Urothelium cell line (cell line): Measurements from ENCODE around the gene TPSG1.
"Not testable (repeated sequence)": the region's sequence is repeated elsewhere in the genome, so short reads cannot be mapped to it uniquely, and the experiment has no call there.

Source experiments
- DNase-seq: peaks from one replicate; pipeline ENCODE4 v3.0.0; 2011; ENCODE audit warnings: low spot score, mixed read lengths
- FAIRE-seq: peaks from 2 replicates; lab custom pipeline; 2011; peaks lifted over from hg19 to GRCh38; lab: Jason Lieb, UNC

Gene TPSG1

GRCh38 chr16:1198671-1199346 lies 26.3 kb downstream of the TPSG1 start:
- FAIRE-seq (peak; percentile 72), DNase-seq (peak; percentile 45)

GRCh38 chr16:1198194-1198593 lies 26.9 kb downstream of the TPSG1 start:
- FAIRE-seq (no peak), DNase-seq (no peak)

DNA sequence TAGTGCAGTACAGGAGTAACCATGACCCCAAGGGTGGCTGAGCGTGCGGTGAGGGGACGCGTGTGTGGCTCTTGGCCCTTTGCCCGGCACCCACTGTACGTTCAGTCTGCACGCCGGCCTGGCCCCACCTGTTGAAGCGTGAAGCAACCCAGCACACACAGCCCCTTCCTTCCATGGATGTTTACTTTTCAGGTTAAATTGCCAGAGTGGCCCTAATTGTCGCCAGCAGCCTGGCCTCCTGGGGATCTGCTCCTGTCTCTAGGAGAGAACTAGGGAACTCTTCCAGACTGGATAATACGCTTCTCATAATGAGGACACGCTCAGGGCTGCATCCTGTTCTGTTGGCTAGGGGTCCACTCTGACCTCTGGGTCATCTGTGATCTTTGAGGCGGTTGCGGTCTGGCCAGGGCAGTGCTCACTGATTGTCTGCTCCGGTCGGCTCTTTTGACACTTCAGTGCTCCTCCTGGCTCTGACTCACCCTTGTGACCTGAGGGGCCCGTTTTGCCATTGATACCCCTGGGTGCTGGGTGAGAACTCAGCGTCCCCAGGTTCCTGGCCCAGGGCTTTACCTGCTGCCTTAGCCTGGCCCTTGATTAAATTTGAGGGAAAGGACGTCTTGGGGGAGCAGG lies 27.7 kb downstream of the TPSG1 start:
- DNase-seq (no peak), FAIRE-seq (peak; percentile 35)

- no peak for FAIRE-seq
- DNase-seq = no peak
These were observed 28.6 kb downstream of the TPSG1 start for GRCh38 chr16:1196494-1196893.

DNA sequence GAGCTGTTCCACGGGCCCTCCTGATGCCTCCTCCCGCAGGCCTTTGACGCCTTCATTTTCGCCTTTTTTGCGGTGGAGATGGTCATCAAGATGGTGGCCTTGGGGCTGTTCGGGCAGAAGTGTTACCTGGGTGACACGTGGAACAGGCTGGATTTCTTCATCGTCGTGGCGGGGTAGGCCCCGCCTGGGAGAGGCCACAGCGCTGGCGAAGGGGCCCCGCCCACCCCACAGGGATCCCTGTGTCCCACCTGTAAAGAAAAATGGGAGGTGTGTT lies 29.7 kb downstream of the TPSG1 start:
- DNase-seq = no peak
- FAIRE-seq = no peak

GRCh38 chr16:1194665-1195392 lies 30.2 kb downstream of the TPSG1 start:
- peak; percentile 66 for FAIRE-seq
- DNase-seq = peak; percentile 52

- DNase-seq (no peak), FAIRE-seq (no peak)
These were observed 31.1 kb downstream of the TPSG1 start for GRCh38 chr16:1193825-1194581.

GRCh38 chr16:1193143-1193824 lies 31.8 kb downstream of the TPSG1 start:
- no peak for FAIRE-seq

GRCh38 chr16:1192384-1193073 lies 32.5 kb downstream of the TPSG1 start:
- FAIRE-seq (no peak), DNase-seq (no peak)

More at GRCh38 chr16:1193143-1193824, 31.8 kb downstream of the TPSG1 start:
- DNase-seq = no peak

DNA sequence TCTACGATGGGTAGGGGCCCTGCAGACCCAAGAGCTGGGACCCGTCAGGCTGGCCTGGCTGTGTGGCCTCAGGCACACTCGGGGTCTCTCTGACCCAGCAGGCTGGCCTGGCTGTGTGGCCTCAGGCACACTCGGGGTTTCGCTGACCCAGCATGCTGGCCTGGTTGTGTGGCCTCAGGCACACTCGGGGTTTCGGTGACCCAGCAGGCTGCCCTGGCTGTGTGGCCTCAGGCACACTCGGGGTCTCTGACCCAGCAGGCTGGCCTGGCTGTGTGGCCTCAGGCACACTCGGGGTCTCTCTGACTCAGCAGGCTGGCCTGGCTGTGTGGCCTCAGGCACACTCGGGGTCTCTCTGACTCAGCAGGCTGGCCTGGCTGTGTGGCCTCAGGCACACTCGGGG lies 34.3 kb downstream of the TPSG1 start:
- FAIRE-seq, DNase-seq: not testable (repeated sequence)

GRCh38 chr16:1189455-1189854 lies 35.6 kb downstream of the TPSG1 start:
- FAIRE-seq = no peak

DNA sequence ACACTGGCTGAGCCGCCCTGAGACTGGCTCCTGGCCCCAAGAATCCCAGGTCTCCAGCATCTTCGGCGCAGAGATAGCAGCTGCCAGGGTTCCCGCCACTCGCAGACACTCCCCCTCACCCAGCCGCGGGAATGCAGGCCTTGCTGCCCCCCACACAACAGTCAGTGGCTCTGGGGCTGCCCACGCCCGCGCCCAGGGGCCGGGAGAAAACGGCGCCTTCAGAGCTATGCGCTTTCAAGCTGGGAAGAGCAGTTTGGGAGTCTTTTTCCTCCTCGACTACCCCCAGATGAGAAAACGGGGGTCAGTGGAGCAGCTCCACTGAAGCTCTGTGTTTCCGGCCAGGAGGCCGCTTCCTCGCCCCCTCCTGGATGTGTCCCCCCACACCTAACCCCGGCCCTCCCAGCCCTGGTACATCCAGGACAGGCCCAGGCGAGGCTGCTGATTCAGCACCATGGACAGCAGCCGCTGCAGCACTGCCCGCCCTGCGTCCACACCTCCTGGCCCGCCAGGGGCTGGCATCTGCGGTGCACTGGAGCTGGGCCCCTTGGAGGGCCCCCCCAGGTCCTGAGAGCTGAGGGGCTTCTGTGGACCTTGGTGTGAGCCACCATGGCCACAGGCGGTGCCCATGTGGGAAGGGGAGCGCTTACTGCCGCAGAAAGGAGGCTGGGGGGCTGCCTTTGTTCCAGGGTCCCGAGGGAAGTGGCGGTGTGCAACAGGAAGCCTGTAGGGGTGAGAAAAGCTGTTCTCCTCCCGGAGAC lies 36.5 kb downstream of the TPSG1 start:
- FAIRE-seq (no peak), DNase-seq (peak; percentile 79)

More at GRCh38 chr16:1189455-1189854, 35.6 kb downstream of the TPSG1 start:
- no peak for DNase-seq

GRCh38 chr16:1185460-1186207 lies 39.4 kb downstream of the TPSG1 start:
- peak; percentile 93 for FAIRE-seq
- DNase-seq = not testable (repeated sequence)

GRCh38 chr16:1184980-1185379 lies 40.1 kb downstream of the TPSG1 start:
- no peak for FAIRE-seq

GRCh38 chr16:1184156-1184868 lies 40.8 kb downstream of the TPSG1 start:
- DNase-seq (no peak), FAIRE-seq (peak; percentile 44)

More at GRCh38 chr16:1184980-1185379, 40.1 kb downstream of the TPSG1 start:
- DNase-seq = no peak

DNA sequence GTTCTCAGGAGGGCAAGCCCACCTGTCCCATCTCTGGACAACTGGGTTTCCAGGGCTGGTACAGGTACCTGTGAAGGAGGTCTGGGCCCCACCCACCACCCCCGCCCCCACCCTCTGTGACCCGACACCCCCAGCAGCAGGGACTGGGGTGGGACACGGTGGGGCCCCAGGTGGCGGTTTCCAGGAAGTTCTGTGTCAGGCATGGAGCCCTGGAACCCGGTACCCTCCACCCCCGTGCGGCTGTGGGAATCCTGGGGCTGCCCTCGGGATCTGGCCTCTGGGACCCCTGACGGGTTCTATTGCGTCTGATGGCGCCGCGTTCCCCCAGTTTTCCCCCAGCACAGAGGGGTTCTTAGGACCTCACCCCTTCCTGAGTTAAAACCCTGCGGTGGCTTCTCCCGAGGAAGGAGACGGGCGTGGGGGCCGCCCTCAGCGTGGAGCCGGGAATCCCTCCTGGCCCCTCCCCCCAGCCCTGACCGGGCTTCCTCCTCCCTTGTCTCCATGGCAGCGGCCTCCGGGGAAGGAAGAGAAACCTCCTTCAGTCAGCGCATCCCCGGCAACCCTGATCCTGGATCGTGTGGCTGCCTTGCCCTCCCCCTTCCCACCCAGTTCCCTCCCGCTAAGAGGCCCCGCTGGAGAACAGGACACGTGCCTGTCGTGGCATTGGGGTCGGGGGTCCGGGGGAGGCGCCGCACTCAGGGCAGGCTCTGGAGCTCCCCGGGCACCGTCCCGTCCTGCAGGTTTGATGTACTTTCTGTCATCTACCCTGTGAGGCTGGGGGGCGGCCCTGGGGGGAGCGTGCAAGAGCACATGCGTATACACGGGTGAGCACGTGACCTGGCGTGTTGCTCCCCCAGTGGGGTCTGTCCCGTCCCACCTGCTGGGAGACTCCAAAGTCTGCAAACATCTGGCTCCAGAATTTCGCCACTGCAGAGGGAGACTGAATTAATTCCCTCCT lies 41.8 kb downstream of the TPSG1 start:
- FAIRE-seq = peak; percentile 35
- DNase-seq = peak; percentile 81

- FAIRE-seq (peak; percentile 85), DNase-seq (peak; percentile 77)
These were observed 42.8 kb downstream of the TPSG1 start for GRCh38 chr16:1182316-1182671.
